Ectodermal cell (in vitro differentiated cells): ENCODE data around the gene CAP2.

ENCODE experiments used
- H3K27ac ChIP-seq: 2 replicates; pipeline ENCODE4 v1.7.0; 2013; ENCODE audit warnings: mild to moderate bottlenecking, low read depth, low read length; ENCODE audit not compliant: insufficient read depth, poor library complexity, severe bottlenecking
- H3K27me3 ChIP-seq: 2 replicates; pipeline ENCODE4 v1.7.0; 2013; ENCODE audit warnings: mild to moderate bottlenecking, low read length; ENCODE audit not compliant: insufficient read depth, control insufficient read depth, poor library complexity, severe bottlenecking
- H3K36me3 ChIP-seq: one replicate; pipeline ENCODE4 v1.7.0; 2013; ENCODE audit warnings: low read length; ENCODE audit not compliant: control insufficient read depth, insufficient read depth
- H3K4me1 ChIP-seq: one replicate; pipeline ENCODE4 v1.7.0; 2013; ENCODE audit warnings: low read length; ENCODE audit not compliant: control insufficient read depth, insufficient read depth
- H3K4me3 ChIP-seq: 2 replicates; pipeline ENCODE4 v1.7.0; 2013; ENCODE audit warnings: low read depth, low read length, control low read depth; ENCODE audit not compliant: insufficient read depth
- H3K9me3 ChIP-seq: 2 replicates; pipeline ENCODE4 v1.7.0; 2013; ENCODE audit warnings: mild to moderate bottlenecking, low read length, moderate library complexity; ENCODE audit not compliant: control insufficient read depth
- WGBS, 2 experiments: methylation state at CpG; one replicate each; pipeline ENCODE4 v1.1.7; 2013; ENCODE audit warnings: missing lambda C conversion rate in 2 of 2; 5-methylcytosine and 5-hydroxymethylcytosine counted together

The CAP2 gene

GRCh38 chr6:17482711-17483110 is 89.3 kb downstream of the CAP2 start:
- H3K27me3 ChIP-seq, result no peaks in the 10 kb centered on the region
- no peak overlapping the region for H3K27ac ChIP-seq
- no peaks in the 10 kb centered on the region for H3K36me3 ChIP-seq
- H3K4me1 ChIP-seq, result peaks cover 10% of the 10 kb centered on the region
- no peak overlapping the region for H3K4me3 ChIP-seq
- no peaks in the 10 kb centered on the region for H3K9me3 ChIP-seq
- WGBS, 2 experiments, result 91 to 94% methylated on average over 7 of the region's 7 CpGs

- Histone ChIP-seq H3K27ac (no peak overlapping the region), H3K27me3 (no peaks in the 10 kb centered on the region), H3K36me3 (no peaks in the 10 kb centered on the region), H3K4me3 (no peak overlapping the region), H3K9me3 (no peaks in the 10 kb centered on the region), H3K4me1 (peaks cover 10% of the 10 kb centered on the region)
- WGBS, 2 experiments, result 90 to 91% methylated on average over 11 of the region's 11 CpGs
Measured at GRCh38 chr6:17483391-17484016, 90.1 kb downstream of the CAP2 start.

GRCh38 chr6:17484201-17484849 is 90.9 kb downstream of the CAP2 start:
- no peak overlapping the region for H3K27ac ChIP-seq
- peaks cover 10% of the 10 kb centered on the region for H3K4me1 ChIP-seq
- H3K36me3 ChIP-seq, result no peaks in the 10 kb centered on the region
- H3K27me3 ChIP-seq, result no peaks in the 10 kb centered on the region
- H3K9me3 ChIP-seq, result no peaks in the 10 kb centered on the region
- WGBS, 2 experiments, result 89 to 91% methylated on average over 10 of the region's 10 CpGs
- H3K4me3 ChIP-seq, result no peak overlapping the region

- H3K27me3 ChIP-seq, result no peaks in the 10 kb centered on the region
- H3K4me3 ChIP-seq, result no peak overlapping the region
- WGBS, 2 experiments, result 91 to 96% methylated on average over 4 of the region's 4 CpGs
- H3K9me3 ChIP-seq, result no peaks in the 10 kb centered on the region
- H3K27ac ChIP-seq, result no peak overlapping the region
- peaks cover 10% of the 10 kb centered on the region for H3K4me1 ChIP-seq
- H3K36me3 ChIP-seq, result no peaks in the 10 kb centered on the region
Measured at GRCh38 chr6:17485181-17485580, 91.8 kb downstream of the CAP2 start.

GRCh38 chr6:17485946-17486345 is 92.6 kb downstream of the CAP2 start:
- Histone ChIP-seq H3K9me3 (no peaks in the 10 kb centered on the region), H3K36me3 (no peaks in the 10 kb centered on the region), H3K27me3 (no peaks in the 10 kb centered on the region), H3K27ac (no peak overlapping the region), H3K4me1 (peaks cover 13% of the 10 kb centered on the region), H3K4me3 (no peak overlapping the region)
- 90 to 97% methylated on average over 2 of the region's 2 CpGs for WGBS, 2 experiments

- Histone ChIP-seq H3K27me3 (no peaks in the 10 kb centered on the region), H3K4me1 (peaks cover 13% of the 10 kb centered on the region), H3K27ac (no peak overlapping the region), H3K4me3 (no peak overlapping the region), H3K9me3 (no peaks in the 10 kb centered on the region), H3K36me3 (no peaks in the 10 kb centered on the region)
- WGBS, 2 experiments, result 91 to 94% methylated on average over 4 of the region's 4 CpGs
Measured at GRCh38 chr6:17486680-17487079, 93.3 kb downstream of the CAP2 start.

GRCh38 chr6:17490724-17491123 is 97.3 kb downstream of the CAP2 start:
- Histone ChIP-seq H3K36me3 (no peaks in the 10 kb centered on the region), H3K4me3 (no peak overlapping the region), H3K4me1 (peaks cover 3% of the 10 kb centered on the region), H3K9me3 (no peaks in the 10 kb centered on the region), H3K27ac (no peak overlapping the region), H3K27me3 (no peaks in the 10 kb centered on the region)
- 85 to 86% methylated on average over 4 of the region's 4 CpGs for WGBS, 2 experiments

GRCh38 chr6:17491416-17492142 is 98.2 kb downstream of the CAP2 start:
- Histone ChIP-seq H3K4me1 (peaks cover 3% of the 10 kb centered on the region), H3K27ac (no peak overlapping the region), H3K9me3 (no peaks in the 10 kb centered on the region), H3K4me3 (no peak overlapping the region), H3K27me3 (no peaks in the 10 kb centered on the region), H3K36me3 (no peaks in the 10 kb centered on the region)
- 95 to 97% methylated on average over 10 of the region's 10 CpGs for WGBS, 2 experiments

- peaks cover 3% of the 10 kb centered on the region for H3K4me1 ChIP-seq
- no peaks in the 10 kb centered on the region for H3K36me3 ChIP-seq
- H3K27ac ChIP-seq, result no peak overlapping the region
- WGBS, 2 experiments, result 93% methylated on average over 6 of the region's 6 CpGs
- no peaks in the 10 kb centered on the region for H3K27me3 ChIP-seq
- no peaks in the 10 kb centered on the region for H3K9me3 ChIP-seq
- no peak overlapping the region for H3K4me3 ChIP-seq
Measured at GRCh38 chr6:17492350-17492749, 99.0 kb downstream of the CAP2 start.

GRCh38 chr6:17493286-17493685 is 99.9 kb downstream of the CAP2 start:
- H3K9me3 ChIP-seq, result no peaks in the 10 kb centered on the region
- no peaks in the 10 kb centered on the region for H3K36me3 ChIP-seq
- 95 to 100% methylated on average over 2 of the region's 2 CpGs for WGBS, 2 experiments
- peaks cover 3% of the 10 kb centered on the region for H3K4me1 ChIP-seq
- no peak overlapping the region for H3K4me3 ChIP-seq
- no peaks in the 10 kb centered on the region for H3K27me3 ChIP-seq
- no peak overlapping the region for H3K27ac ChIP-seq
